Measurements from ENCODE around the gene LGR6. TPM values are rescaled to one million over a fixed set of nuclear protein-coding genes. Genes with fewer than 3 reads are reported as not detected.

The LGR6 gene
- total RNA-seq, 1 experiment from 2014 or later, result 1.0 TPM

GRCh38 chr1:202201971-202202370, 8.4 kb downstream of the LGR6 start:
- Histone ChIP-seq H2BK20ac (ENCODE audit: low read depth, low read length, poor library complexity, severe bottlenecking) (no peak overlapping the region), H3K18ac (ENCODE audit: insufficient read length, low read depth, low read length) (no peak overlapping the region), H3K79me2 (ENCODE audit: insufficient read depth, low read length) (no peaks in the 10 kb centered on the region), H4K8ac (replicated peaks; ENCODE audit: insufficient read length, low read depth, low read length) (no peak overlapping the region), H3K14ac (ENCODE audit: insufficient read depth, low read length) (no peak overlapping the region), H3K56ac (ENCODE audit: insufficient read length, low read depth, low read length) (no peak overlapping the region), H3K4me1 (ENCODE audit: insufficient read depth, low read length) (no peaks in the 10 kb centered on the region), H3K27me3 (ENCODE audit: insufficient read depth, low read length) (no peaks in the 10 kb centered on the region), H3K4me2 (ENCODE audit: insufficient read depth, insufficient read length, low read length) (no peak overlapping the region), H4K20me1 (ENCODE audit: control insufficient read depth, insufficient read depth, insufficient read length) (no peaks in the 10 kb centered on the region), H3K27ac (ENCODE audit: insufficient read length, low read depth, low read length) (no peak overlapping the region), H3K9ac (ENCODE audit: extremely low read depth, insufficient read length, low read length) (no peak overlapping the region), H4K5ac (ENCODE audit: insufficient read length, low read depth, low read length) (no peak overlapping the region), H2AK5ac (ENCODE audit: insufficient read length, low read length) (no peak overlapping the region), H2AFZ (ENCODE audit: low read length) (no peak overlapping the region), H4K91ac (ENCODE audit: insufficient read length, low read depth, low read length) (no peak overlapping the region), H3T11ph (ENCODE audit: low read length) (no peak overlapping the region), H2BK5ac (ENCODE audit: insufficient read length, low read length) (no peak overlapping the region), H3K4ac (ENCODE audit: low read depth, low read length) (no peak overlapping the region), H3K23me2 (ENCODE audit: insufficient read length, low read depth, low read length, poor library complexity, severe bottlenecking) (no peaks in the 10 kb centered on the region), H3K79me1 (ENCODE audit: insufficient read depth, low read depth, low read length, poor library complexity, severe bottlenecking) (no peaks in the 10 kb centered on the region), H3K9me3 (ENCODE audit: control insufficient read depth, low read depth, low read length) (no peaks in the 10 kb centered on the region), H2BK15ac (ENCODE audit: low read depth, low read length) (no peak overlapping the region), H2BK120ac (ENCODE audit: low read depth, low read length, poor library complexity, severe bottlenecking) (no peak overlapping the region), H2BK12ac (ENCODE audit: insufficient read length, low read depth, low read length) (no peak overlapping the region), H3K23ac (ENCODE audit: insufficient read length, low read depth, low read length) (no peak overlapping the region)
- Mint-ChIP-seq H3K4me3 (no peak overlapping the region), H3K4me1 (peaks cover 12 to 13% of the 10 kb centered on the region in 2 experiments), H3K27ac (no peak overlapping the region; a peak in 1 of 7 replicates), H3K36me3 (ENCODE audit: insufficient read depth in 1 of 3, low read depth in 3 of 3) (no peaks in the 10 kb centered on the region), H3K27me3 (ENCODE audit: low read depth) (peaks cover 7% of the 10 kb centered on the region; the same call in 1 of the 2 replicates), H3K9me3 (no peaks in the 10 kb centered on the region)
- no peak for TF ChIP-seq CTCF (conservative IDR thresholded peaks at IDR 0.05)
- no peak for DNase-seq
- no CpG with 5 or more reads among the region's 4 CpGs for WGBS (ENCODE audit: extremely low coverage, insufficient read length, low lambda C conversion rate)

Data from H9 (cell line).